ENCODE measurements around the gene COX19. TPM values are rescaled to one million over a fixed set of nuclear protein-coding genes. Genes with fewer than 3 reads are reported as not detected.

The COX19 gene
- total RNA-seq, 1 experiment from 2014 or later = 11.6 TPM

DNA sequence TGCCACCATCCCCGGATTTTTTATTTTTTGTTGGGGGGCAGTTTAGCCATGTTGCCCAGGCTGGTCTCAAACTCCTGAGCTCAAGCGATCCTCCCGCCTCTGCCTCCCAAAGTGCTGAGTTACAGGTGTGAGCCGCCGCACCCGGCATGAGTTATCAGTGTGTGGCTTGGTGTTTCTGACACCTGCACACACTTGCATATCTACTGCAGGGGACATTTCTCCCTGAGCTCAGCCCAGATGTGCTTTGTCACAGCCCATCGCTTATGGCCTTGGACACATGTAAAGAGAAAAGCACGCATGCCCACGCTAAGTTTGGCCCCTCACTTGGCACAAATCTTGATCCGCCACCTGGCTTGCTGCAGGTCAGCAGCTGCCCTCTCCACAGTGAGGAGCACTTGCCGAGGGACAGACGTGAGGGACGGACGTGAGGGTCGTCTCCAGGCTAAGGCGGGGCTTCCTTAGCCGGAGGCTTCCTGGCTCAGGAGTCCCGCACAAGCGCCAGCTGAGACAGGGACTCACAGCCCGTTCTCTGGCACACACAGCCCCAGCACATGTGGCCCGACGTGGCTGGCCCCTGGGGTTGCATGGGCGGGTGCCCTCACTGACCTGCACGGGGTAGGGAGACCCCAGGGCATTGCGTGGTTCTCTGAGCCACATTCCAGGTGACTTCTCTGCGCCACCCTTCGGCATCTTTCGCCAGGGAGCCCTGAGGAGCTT is 19.4 kb upstream of the COX19 start:
- Histone ChIP-seq H3K27me3 (ENCODE audit: low read length) (no peaks in the 10 kb centered on the region), H3K9ac (ENCODE audit: low read length) (no peak overlapping the region), H4K20me1 (ENCODE audit: low read length) (no peaks in the 10 kb centered on the region), H3K4me3 (ENCODE audit: low read length) (no peak overlapping the region), H3K4me2 (ENCODE audit: low read length) (no peak overlapping the region), H3K36me3 (ENCODE audit: low read depth, low read length) (no peaks in the 10 kb centered on the region), H3F3A (ENCODE audit: low read length, unreplicated experiment) (no peaks in the 10 kb centered on the region), H3K9me2 (replicated peaks; ENCODE audit: low read length) (no peaks in the 10 kb centered on the region), H3K79me2 (ENCODE audit: low read length) (no peaks in the 10 kb centered on the region), H3K4me1 (ENCODE audit: insufficient read depth, low read length) (no peaks in the 10 kb centered on the region), H3K27ac (ENCODE audit: low read length) (no peak overlapping the region), H2AFZ (ENCODE audit: low read length) (no peak overlapping the region), H3K9me3 (ENCODE audit: low read length) (no peaks in the 10 kb centered on the region)
- TF ChIP-seq EZH2phosphoT487 (IDR thresholded peaks at IDR 0.05; ENCODE audit: borderline replicate concordance, low read length) = no peak
- no peak for TF ChIP-seq EZH2 (IDR thresholded peaks at IDR 0.05; ENCODE audit: low read length, unreplicated experiment)
- TF ChIP-seq, protein P1, sequence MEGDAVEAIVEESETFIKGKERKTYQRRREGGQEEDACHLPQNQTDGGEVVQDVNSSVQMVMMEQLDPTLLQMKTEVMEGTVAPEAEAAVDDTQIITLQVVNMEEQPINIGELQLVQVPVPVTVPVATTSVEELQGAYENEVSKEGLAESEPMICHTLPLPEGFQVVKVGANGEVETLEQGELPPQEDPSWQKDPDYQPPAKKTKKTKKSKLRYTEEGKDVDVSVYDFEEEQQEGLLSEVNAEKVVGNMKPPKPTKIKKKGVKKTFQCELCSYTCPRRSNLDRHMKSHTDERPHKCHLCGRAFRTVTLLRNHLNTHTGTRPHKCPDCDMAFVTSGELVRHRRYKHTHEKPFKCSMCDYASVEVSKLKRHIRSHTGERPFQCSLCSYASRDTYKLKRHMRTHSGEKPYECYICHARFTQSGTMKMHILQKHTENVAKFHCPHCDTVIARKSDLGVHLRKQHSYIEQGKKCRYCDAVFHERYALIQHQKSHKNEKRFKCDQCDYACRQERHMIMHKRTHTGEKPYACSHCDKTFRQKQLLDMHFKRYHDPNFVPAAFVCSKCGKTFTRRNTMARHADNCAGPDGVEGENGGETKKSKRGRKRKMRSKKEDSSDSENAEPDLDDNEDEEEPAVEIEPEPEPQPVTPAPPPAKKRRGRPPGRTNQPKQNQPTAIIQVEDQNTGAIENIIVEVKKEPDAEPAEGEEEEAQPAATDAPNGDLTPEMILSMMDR (conservative IDR thresholded peaks at IDR 0.05; ENCODE audit: low read depth, low read length) = no peak
- ChIA-PET CTCF (interaction anchor here (2.8 kb wide), 1 partner anchor 71 kb away, joined by 31 read pairs; no protein-coding TSS in a partner anchor), POLR2A (ENCODE audit: unreplicated experiment) (no interaction called here)
- no TSS peak for BruUV-seq (replicated peaks)
- intact Hi-C loops (cut with micrococcal nuclease) = loop anchor here (5.0 kb wide), 1 partner anchor 48 kb away; the partner anchor contains the start of gene GPR146
- DNase-seq = no peak
- ATAC-seq = no peak

DNA sequence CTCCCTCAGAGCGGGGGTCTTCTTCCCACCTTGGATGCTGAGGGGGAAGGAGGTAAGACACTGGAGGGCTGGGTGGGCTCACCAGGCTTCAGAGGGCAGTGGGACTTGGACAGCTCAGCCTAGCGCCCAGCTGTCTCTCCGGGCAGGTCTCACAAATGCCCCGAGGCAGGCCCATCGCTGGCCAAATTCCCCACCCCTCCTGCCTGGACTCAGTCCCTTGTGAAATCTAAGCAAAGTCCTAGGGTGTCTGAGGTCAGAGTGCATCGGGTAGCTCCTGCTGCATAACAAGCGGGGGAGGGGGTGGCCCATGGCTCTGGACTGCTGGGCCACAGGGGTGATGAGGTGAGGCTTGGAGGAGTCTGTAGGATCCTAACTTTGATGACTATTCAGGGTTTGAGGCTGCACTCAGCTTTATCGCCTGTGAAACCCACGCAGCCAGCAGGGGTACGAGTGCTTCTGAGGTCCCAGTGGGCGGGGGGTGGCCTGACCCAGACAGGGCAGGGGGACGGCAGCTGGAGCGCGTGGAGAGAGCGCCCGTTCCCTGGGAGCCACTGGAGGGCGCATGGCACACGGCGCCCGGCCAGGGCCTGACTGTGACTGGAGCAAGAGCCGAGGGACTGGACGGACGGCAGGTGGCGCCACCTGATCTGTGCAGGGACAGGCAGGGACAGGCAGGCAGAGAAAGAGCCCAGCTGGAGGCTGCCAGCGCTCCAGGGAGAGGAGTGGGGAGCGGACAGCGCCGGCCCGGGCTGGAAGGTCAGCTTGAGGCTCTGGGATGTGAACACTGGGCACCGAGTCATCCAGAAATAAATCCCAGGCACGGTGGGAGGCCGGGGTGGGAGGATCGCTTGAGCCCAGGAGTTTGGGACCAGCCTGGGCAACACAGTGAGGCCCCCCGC is 17.6 kb upstream of the COX19 start:
- TF ChIP-seq, protein P1 (conservative IDR thresholded peaks at IDR 0.05; ENCODE audit: low read depth, low read length) = peak; percentile 98
- TF ChIP-seq EZH2 (IDR thresholded peaks at IDR 0.05; ENCODE audit: low read length, unreplicated experiment) (no peak), EZH2phosphoT487 (IDR thresholded peaks at IDR 0.05; ENCODE audit: borderline replicate concordance, low read length) (no peak)
- Histone ChIP-seq H3F3A (ENCODE audit: low read length, unreplicated experiment) (no peaks in the 10 kb centered on the region), H3K9me2 (replicated peaks; ENCODE audit: low read length) (no peaks in the 10 kb centered on the region), H3K27me3 (ENCODE audit: low read length) (no peaks in the 10 kb centered on the region), H3K4me3 (ENCODE audit: low read length) (no peak overlapping the region), H3K9ac (ENCODE audit: low read length) (no peak overlapping the region), H3K4me2 (ENCODE audit: low read length) (no peak overlapping the region), H4K20me1 (ENCODE audit: low read length) (no peaks in the 10 kb centered on the region), H3K4me1 (ENCODE audit: insufficient read depth, low read length) (no peaks in the 10 kb centered on the region), H3K79me2 (ENCODE audit: low read length) (no peaks in the 10 kb centered on the region), H3K27ac (ENCODE audit: low read length) (no peak overlapping the region), H2AFZ (ENCODE audit: low read length) (no peak overlapping the region), H3K9me3 (ENCODE audit: low read length) (no peaks in the 10 kb centered on the region), H3K36me3 (ENCODE audit: low read depth, low read length) (no peaks in the 10 kb centered on the region)
- no TSS peak for BruUV-seq (replicated peaks)
- POLR2A ChIA-PET (ENCODE audit: unreplicated experiment) = no interaction called here
- ATAC-seq (peak; percentile 92), DNase-seq (peak; percentile 93)
- CTCF ChIA-PET = interaction anchor here (0.6 to 2.8 kb wide), 11 partner anchors 18 to 436 kb away, joined by 3 to 31 read pairs (median 5); partner anchors contain the start of genes COX19, GPR146 and ZFAND2A
- intact Hi-C loops (cut with micrococcal nuclease) = loop anchor here (1.0 to 5.0 kb wide), 4 partner anchors 49 to 184 kb away; partner anchors contain the start of gene GPR146

Data from PC-3 (cell line).